Uterus (tissue), 4 donors: ENCODE data around the gene HYPK. TPM values are rescaled to one million over a fixed set of nuclear protein-coding genes. Genes with fewer than 3 reads are reported as not detected.

Source experiments
- DNase-seq, 2 donors: peaks; one replicate each; pipeline ENCODE4 v3.0.0-alpha.2; 2019 to 2020
- H3K27ac ChIP-seq, 2 donors: fragments of 200-600 bp; sonication (generic); 1 replicate in 1 of 2; 2 replicates in 1 of 2; pipeline ENCODE4 v1.5.1; 2016 to 2018
- H3K27me3 ChIP-seq, 2 donors: fragments of 200-600 bp; sonication (generic); one replicate each; pipeline ENCODE4 v1.5.1; 2018 to 2019; ENCODE audit warnings: control low read depth in 1 of 2
- H3K36me3 ChIP-seq, 2 donors: fragments of 200-600 bp; sonication (generic); one replicate each; pipeline ENCODE4 v1.5.1; 2019; ENCODE audit warnings: control low read depth in 1 of 2
- H3K4me1 ChIP-seq, 2 donors: fragments of 200-600 bp; sonication (generic); one replicate each; pipeline ENCODE4 v1.5.1; 2018 to 2019; ENCODE audit warnings: control low read depth in 1 of 2
- H3K4me3 ChIP-seq, 2 donors: fragments of 200-600 bp; sonication (generic); 1 replicate in 1 of 2; 2 replicates in 1 of 2; pipeline ENCODE4 v1.5.1; 2018 to 2019; ENCODE audit warnings: mild to moderate bottlenecking in 1 of 2
- H3K9me3 ChIP-seq, 2 donors: fragments of 200-600 bp; sonication (generic); one replicate each; pipeline ENCODE4 v1.5.1; 2019; ENCODE audit warnings: control low read depth in 1 of 2
- POLR2A ChIP-seq, 2 donors: fragments of 450-650 bp; IDR thresholded peaks; one replicate each; pipeline ENCODE4 v1.6.1; 2016; ENCODE audit warnings: antibody characterized with exemption in 2 of 2, mild to moderate bottlenecking in 1 of 2, moderate library complexity in 1 of 2
- intact Hi-C: fragments of 100-400 bp; cut with DNase I; formaldehyde crosslinking; loops from one replicate; pipeline ENCODE4 v1.15.1; 2023; ENCODE audit warnings: low total_unique reads
- total RNA-seq, 4 donors: library from RNA; depleted of rRNA in 3 of 4; stranded (reverse); fragments of >200 nt in 3 of 4; gene quantifications; one replicate each; pipeline versions ENCODE4 v1.1.0 to v1.2.4, GENCODE V29; 2014 to 2023
- TF ChIP-seq, protein P1 (sequence below), 4 experiments: fragments of 200-600 bp in 2 of 4; fragments of 450-650 bp in 2 of 4; sonication (generic) in 2 of 4; IDR thresholded peaks; one replicate each; pipeline ENCODE4 v1.5.1; 2016 to 2019; ENCODE audit warnings: antibody characterized with exemption in 4 of 4, mild to moderate bottlenecking in 2 of 4, moderate library complexity in 1 of 4
- donor health status: DM: yes; HTN: yes; CAD: no.

The HYPK gene
- total RNA-seq, 4 donors from 2014 or later: 4.8 to 42.3 (median 14.1) TPM

DNA sequence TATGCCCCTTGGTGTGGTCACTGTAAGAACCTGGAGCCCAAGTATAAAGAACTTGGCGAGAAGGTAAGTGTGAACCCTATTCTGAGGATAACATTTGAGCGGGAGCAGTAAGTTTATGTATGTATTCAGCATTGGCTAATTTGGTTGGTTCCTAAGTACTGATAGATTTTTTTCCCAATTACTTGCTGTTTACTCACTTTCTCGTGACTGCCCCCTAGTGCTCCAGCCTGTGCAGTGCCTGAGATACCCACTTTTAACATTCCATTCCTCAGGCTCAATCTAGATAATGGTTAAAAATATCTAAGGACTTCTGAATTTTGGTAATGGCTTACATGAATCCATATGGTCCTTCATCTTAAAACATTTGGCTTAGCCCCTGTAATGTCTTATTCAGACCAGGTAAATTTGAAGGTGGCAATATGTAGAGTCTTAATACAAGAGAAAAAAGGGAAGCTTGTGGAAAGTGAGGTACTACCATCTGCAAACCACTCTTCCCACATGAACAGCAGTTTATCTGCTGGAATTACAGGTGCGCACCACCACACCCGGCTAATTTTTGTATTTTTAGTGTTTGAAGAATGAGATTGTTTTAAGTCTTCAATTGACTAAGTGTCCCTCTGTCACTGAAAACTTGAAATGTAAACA is 30.7 kb upstream of the HYPK start:
- DNase-seq: no peak
- Histone ChIP-seq H3K9me3 (no peaks in the 10 kb centered on the region), H3K4me3 (no peak overlapping the region), H3K27me3 (no peaks in the 10 kb centered on the region), H3K27ac (no peak overlapping the region), H3K4me1 (no peaks in the 10 kb centered on the region), H3K36me3 (no peaks in the 10 kb centered on the region)
- TF ChIP-seq, protein P1, sequence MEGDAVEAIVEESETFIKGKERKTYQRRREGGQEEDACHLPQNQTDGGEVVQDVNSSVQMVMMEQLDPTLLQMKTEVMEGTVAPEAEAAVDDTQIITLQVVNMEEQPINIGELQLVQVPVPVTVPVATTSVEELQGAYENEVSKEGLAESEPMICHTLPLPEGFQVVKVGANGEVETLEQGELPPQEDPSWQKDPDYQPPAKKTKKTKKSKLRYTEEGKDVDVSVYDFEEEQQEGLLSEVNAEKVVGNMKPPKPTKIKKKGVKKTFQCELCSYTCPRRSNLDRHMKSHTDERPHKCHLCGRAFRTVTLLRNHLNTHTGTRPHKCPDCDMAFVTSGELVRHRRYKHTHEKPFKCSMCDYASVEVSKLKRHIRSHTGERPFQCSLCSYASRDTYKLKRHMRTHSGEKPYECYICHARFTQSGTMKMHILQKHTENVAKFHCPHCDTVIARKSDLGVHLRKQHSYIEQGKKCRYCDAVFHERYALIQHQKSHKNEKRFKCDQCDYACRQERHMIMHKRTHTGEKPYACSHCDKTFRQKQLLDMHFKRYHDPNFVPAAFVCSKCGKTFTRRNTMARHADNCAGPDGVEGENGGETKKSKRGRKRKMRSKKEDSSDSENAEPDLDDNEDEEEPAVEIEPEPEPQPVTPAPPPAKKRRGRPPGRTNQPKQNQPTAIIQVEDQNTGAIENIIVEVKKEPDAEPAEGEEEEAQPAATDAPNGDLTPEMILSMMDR (IDR thresholded peaks at IDR 0.05): peak; percentile 46 to 74 (median 54)
- TF ChIP-seq POLR2A (IDR thresholded peaks at IDR 0.05): no peak
- intact Hi-C loops: no loop called here

DNA sequence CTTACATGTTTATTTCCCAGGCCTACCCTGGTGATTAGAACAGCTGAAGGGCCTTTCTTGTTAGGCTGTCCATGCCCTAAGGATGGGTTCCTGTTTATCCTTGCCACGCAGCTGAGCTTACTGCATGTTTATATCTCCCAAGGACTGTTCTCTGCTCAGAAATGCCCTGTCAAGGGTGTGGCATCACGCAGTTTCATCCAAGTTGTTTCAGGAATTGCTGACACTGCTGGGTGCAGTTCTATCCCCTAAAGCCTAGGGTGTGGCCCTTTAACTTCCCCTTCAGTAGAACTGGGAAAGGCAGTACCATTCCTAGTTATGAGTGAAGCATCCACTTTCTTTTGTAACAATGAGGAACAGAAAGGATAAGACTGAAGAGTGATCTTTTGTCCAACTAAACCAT is 28.6 kb upstream of the HYPK start:
- Histone ChIP-seq H3K36me3 (no peaks in the 10 kb centered on the region), H3K4me1 (no peaks in the 10 kb centered on the region), H3K27me3 (no peaks in the 10 kb centered on the region), H3K4me3 (no peak overlapping the region), H3K9me3 (no peaks in the 10 kb centered on the region), H3K27ac (no peak overlapping the region)
- TF ChIP-seq, protein P1 (IDR thresholded peaks at IDR 0.05): no peak
- TF ChIP-seq POLR2A (IDR thresholded peaks at IDR 0.05): no peak
- no peak for DNase-seq
- intact Hi-C loops: no loop called here

DNA sequence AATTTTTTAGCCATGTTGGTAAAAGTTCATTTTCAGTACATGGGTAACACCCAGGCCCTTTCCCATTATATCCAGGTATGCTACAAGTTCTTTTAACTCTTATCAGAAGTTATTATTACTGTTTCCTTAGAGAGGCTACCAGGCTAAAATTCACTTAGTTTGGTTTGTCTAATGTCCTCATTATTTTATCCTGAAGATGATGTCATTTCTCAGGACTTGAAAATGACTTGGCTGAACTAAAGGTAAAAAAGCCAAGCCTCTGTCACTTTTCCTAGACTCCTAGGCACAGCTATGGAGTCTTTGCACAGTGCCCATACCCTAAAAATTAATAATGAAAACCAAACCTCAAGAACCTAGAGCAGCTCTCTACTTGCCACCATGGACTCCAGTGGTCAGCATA is 27.8 kb upstream of the HYPK start:
- TF ChIP-seq, protein P1 (IDR thresholded peaks at IDR 0.05): no peak
- no peak for TF ChIP-seq POLR2A (IDR thresholded peaks at IDR 0.05)

DNA sequence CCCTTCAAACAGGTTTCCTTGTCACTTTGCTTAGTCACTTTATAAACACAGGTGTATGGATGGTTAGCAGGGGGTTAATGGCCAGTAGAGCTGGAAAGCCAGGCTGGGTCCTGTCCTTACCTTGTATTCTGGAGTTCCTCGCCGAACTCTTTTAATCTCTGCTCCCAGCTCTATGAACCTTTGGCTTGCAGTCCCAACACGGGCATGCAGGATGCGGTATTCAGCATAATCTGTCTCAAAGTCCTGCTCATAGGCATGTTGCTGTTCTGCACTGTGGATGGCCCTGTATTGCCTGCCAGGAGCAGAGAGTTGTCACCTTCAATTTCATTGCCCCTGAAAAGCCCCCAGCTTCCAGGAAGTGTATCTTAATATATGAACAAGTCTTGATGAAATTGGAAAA is 26.3 kb upstream of the HYPK start:
- H3K27me3 ChIP-seq: no peaks in the 10 kb centered on the region
- H3K9me3 ChIP-seq: no peaks in the 10 kb centered on the region
- intact Hi-C loops: no loop called here
- no peak for DNase-seq
- no peak overlapping the region for H3K27ac ChIP-seq
- no peak overlapping the region for H3K4me3 ChIP-seq
- no peaks in the 10 kb centered on the region for H3K4me1 ChIP-seq
- TF ChIP-seq POLR2A (IDR thresholded peaks at IDR 0.05): no peak
- TF ChIP-seq, protein P1 (IDR thresholded peaks at IDR 0.05): no peak
- no peaks in the 10 kb centered on the region for H3K36me3 ChIP-seq

More for the DNA sequence above, 27.8 kb upstream of the HYPK start:
- no peaks in the 10 kb centered on the region for H3K9me3 ChIP-seq
- no peak overlapping the region for H3K4me3 ChIP-seq
- no peaks in the 10 kb centered on the region for H3K4me1 ChIP-seq
- H3K27ac ChIP-seq: no peak overlapping the region
- DNase-seq: no peak
- H3K27me3 ChIP-seq: no peaks in the 10 kb centered on the region
- H3K36me3 ChIP-seq: no peaks in the 10 kb centered on the region
- intact Hi-C loops: no loop called here

DNA sequence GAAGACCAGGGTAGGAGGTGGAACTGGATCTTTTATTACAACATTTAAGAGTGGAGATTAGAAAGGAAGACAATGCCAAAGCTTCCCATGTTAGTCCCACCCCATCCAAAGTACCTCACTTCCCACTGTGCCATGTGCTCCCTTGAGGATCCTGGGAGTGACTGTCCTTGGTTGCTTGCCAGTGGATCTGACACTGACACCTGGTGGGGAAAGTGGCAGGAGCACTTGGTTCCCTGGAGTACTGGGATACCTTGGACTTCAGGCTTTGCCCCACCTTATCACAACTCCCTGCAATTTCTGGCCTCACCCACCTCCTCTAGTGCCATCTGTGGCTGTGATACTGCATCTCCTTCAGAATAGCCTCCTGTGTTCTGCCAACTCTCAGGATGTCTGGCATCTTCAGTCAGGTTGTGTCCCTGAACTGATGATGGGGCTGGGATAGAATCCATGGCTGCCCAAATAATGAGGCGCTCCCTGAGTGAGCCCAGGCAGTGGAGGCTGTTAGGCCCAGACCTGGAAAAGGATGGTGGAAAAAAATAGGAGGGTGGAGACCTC is 24.9 kb upstream of the HYPK start:
- Histone ChIP-seq H3K27ac (peak overlapping the region in 1 of 2 donors; percentile 90), H3K27me3 (no peaks in the 10 kb centered on the region), H3K4me1 (no peaks in the 10 kb centered on the region), H3K36me3 (no peaks in the 10 kb centered on the region), H3K4me3 (no peak overlapping the region), H3K9me3 (no peaks in the 10 kb centered on the region)
- DNase-seq: peak; percentile 30 to 42
- intact Hi-C loops: no loop called here
- TF ChIP-seq, protein P1 (IDR thresholded peaks at IDR 0.05): peak in 1 of 4 experiments; percentile 20
- no peak for TF ChIP-seq POLR2A (IDR thresholded peaks at IDR 0.05)
